RWPE2 (cell line): ENCODE data around the gene CX3CL1.

Experiments used
- ATAC-seq: fragments of 200-7000 bp; cut with Tn5 transposase; 3 replicates; pipeline ENCODE4 v1.9.1; 2021; ENCODE audit warnings: low read depth
- DNase-seq: peaks from one replicate; pipeline ENCODE4 v3.0.0-alpha.2; 2020; ENCODE audit warnings: low spot score
- H3K27ac ChIP-seq: fragments of 450-650 bp; 2 replicates; pipeline ENCODE4 v1.5.1; 2017; ENCODE audit warnings: mild to moderate bottlenecking; ENCODE audit not compliant: poor library complexity, severe bottlenecking
- H3K27me3 ChIP-seq: fragments of 250-450 bp; sonication (Bioruptor Pico); 2 replicates; pipeline ENCODE4 v1.5.1; 2021; ENCODE audit warnings: mild to moderate bottlenecking, moderate library complexity; ENCODE audit not compliant: insufficient read depth, poor library complexity, severe bottlenecking
- H3K36me3 ChIP-seq: fragments of 250-450 bp; sonication (Bioruptor Pico); 2 replicates; pipeline ENCODE4 v1.5.1; 2020; ENCODE audit warnings: low read depth, mild to moderate bottlenecking, moderate library complexity
- H3K4me1 ChIP-seq: fragments of 250-450 bp; sonication (Bioruptor Pico); 2 replicates; pipeline ENCODE4 v1.5.1; 2021; ENCODE audit warnings: mild to moderate bottlenecking, moderate library complexity; ENCODE audit not compliant: insufficient read depth, poor library complexity, severe bottlenecking
- H3K4me3 ChIP-seq: fragments of 250-450 bp; sonication (Bioruptor Pico); 2 replicates; pipeline ENCODE4 v1.5.1; 2021; ENCODE audit warnings: mild to moderate bottlenecking, moderate library complexity; ENCODE audit not compliant: severe bottlenecking
- H3K9me3 ChIP-seq: fragments of 250-450 bp; sonication (Bioruptor Pico); 2 replicates; pipeline ENCODE4 v1.5.1; 2021; ENCODE audit warnings: mild to moderate bottlenecking, moderate library complexity; ENCODE audit not compliant: severe bottlenecking
- CTCF ChIP-seq: fragments of 450-650 bp; IDR thresholded peaks from one replicate; pipeline ENCODE4 v1.5.1; 2017; ENCODE audit warnings: mild to moderate bottlenecking, moderate library complexity; ENCODE audit not compliant: poor library complexity, severe bottlenecking

CX3CL1 gene

GRCh38 chr16:57405097-57405496 lies 32.8 kb downstream of the CX3CL1 start:
- Histone ChIP-seq H3K4me1 (peaks cover under 1% of the 10 kb centered on the region), H3K4me3 (no peak overlapping the region), H3K27ac (no peak overlapping the region), H3K27me3 (no peaks in the 10 kb centered on the region), H3K9me3 (no peaks in the 10 kb centered on the region), H3K36me3 (no peaks in the 10 kb centered on the region)
- ATAC-seq: no peak; the same call in 2 of the 3 replicates
- TF ChIP-seq CTCF: no peak
- DNase-seq: no peak

GRCh38 chr16:57406881-57407280 lies 34.6 kb downstream of the CX3CL1 start:
- no peaks in the 10 kb centered on the region for H3K27me3 ChIP-seq
- no peak for TF ChIP-seq CTCF
- no peak overlapping the region for H3K27ac ChIP-seq
- ATAC-seq (no peak), DNase-seq (no peak)
- peaks cover 4% of the 10 kb centered on the region for H3K4me1 ChIP-seq
- no peaks in the 10 kb centered on the region for H3K9me3 ChIP-seq
- no peak overlapping the region for H3K4me3 ChIP-seq
- H3K36me3 ChIP-seq: no peaks in the 10 kb centered on the region

DNA sequence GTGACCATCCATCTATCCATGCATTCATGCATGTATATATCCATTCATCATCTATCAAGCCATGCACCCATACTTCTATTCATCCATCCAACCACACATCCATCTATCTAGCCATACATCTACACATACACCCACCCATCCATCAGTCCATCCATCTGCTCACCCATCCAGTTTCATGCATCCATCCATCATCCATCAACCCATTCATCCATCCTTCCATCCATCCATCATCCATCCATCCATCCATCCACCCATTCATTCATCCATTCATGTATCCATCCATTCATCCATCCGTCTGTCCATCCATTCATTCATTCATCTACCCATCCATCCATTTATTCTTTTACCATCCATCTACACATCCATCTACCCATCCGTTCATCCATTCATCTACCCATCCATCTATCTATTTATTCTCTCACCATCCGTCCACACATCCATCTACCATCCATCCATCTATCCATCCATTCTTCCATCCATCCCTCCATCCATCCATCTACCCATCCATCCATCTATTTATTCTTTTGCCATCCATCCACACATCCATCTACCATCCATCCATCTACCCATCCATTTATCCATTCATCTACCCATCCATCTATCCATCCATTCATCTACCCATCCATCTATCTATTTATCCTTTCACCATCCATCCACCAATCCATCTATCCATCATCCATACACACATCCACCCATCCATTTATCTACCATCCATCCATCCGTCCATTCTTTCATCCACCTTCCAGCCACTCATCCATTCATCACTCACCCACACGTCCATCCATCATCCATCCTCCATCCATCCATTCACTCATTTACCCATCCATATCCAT lies 35.4 kb downstream of the CX3CL1 start:
- Histone ChIP-seq H3K36me3 (no peaks in the 10 kb centered on the region), H3K4me3 (no peak overlapping the region), H3K9me3 (no peaks in the 10 kb centered on the region), H3K27ac (no peak overlapping the region), H3K27me3 (no peaks in the 10 kb centered on the region), H3K4me1 (peaks cover 4% of the 10 kb centered on the region)
- ATAC-seq (no peak), DNase-seq (no peak)
- TF ChIP-seq CTCF: no peak

GRCh38 chr16:57409065-57409464 lies 36.8 kb downstream of the CX3CL1 start:
- no peak overlapping the region for H3K4me3 ChIP-seq
- ATAC-seq (no peak), DNase-seq (no peak)
- TF ChIP-seq CTCF: no peak
- peaks cover 4% of the 10 kb centered on the region for H3K4me1 ChIP-seq
- no peak overlapping the region for H3K27ac ChIP-seq
- H3K27me3 ChIP-seq: no peaks in the 10 kb centered on the region
- no peaks in the 10 kb centered on the region for H3K36me3 ChIP-seq
- no peaks in the 10 kb centered on the region for H3K9me3 ChIP-seq
